Gastrocnemius medialis (tissue), 4 donors: ENCODE results near the gene RAD18. TPM values are rescaled to one million over a fixed set of nuclear protein-coding genes. Genes with fewer than 3 reads are reported as not detected.

Experiments used
- ATAC-seq, 2 donors: fragments of 150-250 bp; one replicate each; pipeline ENCODE4 v1.9.1; 2016
- DNase-seq, 2 donors: peaks; one replicate each; pipeline ENCODE4 v3.0.0-alpha.2; 2019
- H3K27ac ChIP-seq, 4 donors: fragments of 200-600 bp; sonication (generic); 1 replicate in 1 of 4; 2 replicates in 3 of 4; pipeline ENCODE4 v1.5.1; 2016 to 2018; ENCODE audit warnings: mild to moderate bottlenecking in 2 of 4, moderate library complexity in 1 of 4
- H3K27me3 ChIP-seq, 3 donors: fragments of 200-600 bp; sonication (generic) in 2 of 3; 1 replicate in 1 of 3; 2 replicates in 2 of 3; pipeline versions ENCODE4 v1.5.1 to v1.6.0; 2016 to 2019; ENCODE audit warnings: mild to moderate bottlenecking in 1 of 3, moderate library complexity in 1 of 3
- H3K36me3 ChIP-seq, 2 donors: fragments of 200-600 bp; sonication (generic) in 1 of 2; one replicate each; pipeline ENCODE4 v1.5.1; 2017 to 2018
- H3K4me1 ChIP-seq, 2 donors: fragments of 200-600 bp; sonication (generic) in 1 of 2; one replicate each; pipeline ENCODE4 v1.5.1; 2016 to 2017; ENCODE audit warnings: mild to moderate bottlenecking in 2 of 2
- H3K4me3 ChIP-seq, 4 donors: fragments of 200-600 bp; sonication (generic) in 3 of 4; 1 replicate in 1 of 4; 2 replicates in 3 of 4; pipeline ENCODE4 v1.5.1; 2016 to 2019; ENCODE audit warnings: mild to moderate bottlenecking in 2 of 4
- H3K9me3 ChIP-seq, 3 donors: fragments of 200-600 bp; sonication (generic) in 2 of 3; 1 replicate in 1 of 3; 2 replicates in 2 of 3; pipeline ENCODE4 v1.5.1; 2016 to 2019
- CTCF ChIP-seq, 5 experiments: fragments of 450-650 bp in 3 of 5; fragments of 200-600 bp in 2 of 5; sonication (generic) in 2 of 5; IDR thresholded peaks in 4 of 5; conservative IDR thresholded peaks in 1 of 5; 1 replicate in 4 of 5; 2 replicates in 1 of 5; pipeline ENCODE4 v1.5.1; 2016 to 2019; ENCODE audit warnings: antibody characterized with exemption in 5 of 5, mild to moderate bottlenecking in 3 of 5, moderate library complexity in 3 of 5
- POLR2A ChIP-seq, 2 donors: fragments of 450-650 bp; IDR thresholded peaks; one replicate each; pipeline ENCODE4 v1.6.1; 2017; ENCODE audit warnings: antibody characterized with exemption in 2 of 2, mild to moderate bottlenecking in 2 of 2, moderate library complexity in 2 of 2
- in situ Hi-C, 4 donors: fragments of 200-750 bp; cut with MboI; loops; one replicate each; pipeline versions ENCODE4 v1.15.0 to v1.8.0; 2017; ENCODE audit warnings: low sequenced_read_pairs in 4 of 4
- intact Hi-C: fragments of 100-400 bp; cut with DNase I; formaldehyde crosslinking; loops from one replicate; pipeline ENCODE4 v1.15.1; 2023; ENCODE audit warnings: low total_unique reads
- total RNA-seq, 4 donors: library from RNA; depleted of rRNA; stranded (reverse); fragments of >200 nt; gene quantifications; one replicate each; pipeline versions ENCODE4 v1.1.0 to v1.2.3, GENCODE V29; 2016

The RAD18 gene
- 1 to 10 TPM; 1.8 to 5.8 (median 2.3) TPM for total RNA-seq

GRCh38 chr3:8963137-8963853 is at the start of gene RAD18:
RAD18 (minus strand) TSS chr3:8963472; CDS start chr3:8963385, 87 bp downstream.
- Histone ChIP-seq H3K27me3 (no peaks in the 10 kb centered on the region), H3K36me3 (peaks cover 0 to under 1% of the 10 kb centered on the region in 2 donors), H3K27ac (peak within 1 kb of the TSS; percentile 76 to 89 (median 81)), H3K9me3 (no peaks in the 10 kb centered on the region), H3K4me1 (peaks cover 7 to 9% of the 10 kb centered on the region in 2 donors), H3K4me3 (peak within 1 kb of the TSS; percentile 82 to 89 (median 88))
- intact Hi-C loops (loop anchor here (5.0 to 10.0 kb wide), 2 partner anchors 289 to 682 kb away; partner anchors contain the start of gene MTMR14), in situ Hi-C loops (no loop called here)
- ATAC-seq (peak; percentile 98 to 99), DNase-seq (peak; percentile 63 to 86)
- TF ChIP-seq POLR2A (IDR thresholded peaks at IDR 0.05) (no peak), CTCF (IDR thresholded peaks at IDR 0.05 in 4 of 5, conservative IDR thresholded peaks at IDR 0.05 in 1 of 5) (no peak)

DNA sequence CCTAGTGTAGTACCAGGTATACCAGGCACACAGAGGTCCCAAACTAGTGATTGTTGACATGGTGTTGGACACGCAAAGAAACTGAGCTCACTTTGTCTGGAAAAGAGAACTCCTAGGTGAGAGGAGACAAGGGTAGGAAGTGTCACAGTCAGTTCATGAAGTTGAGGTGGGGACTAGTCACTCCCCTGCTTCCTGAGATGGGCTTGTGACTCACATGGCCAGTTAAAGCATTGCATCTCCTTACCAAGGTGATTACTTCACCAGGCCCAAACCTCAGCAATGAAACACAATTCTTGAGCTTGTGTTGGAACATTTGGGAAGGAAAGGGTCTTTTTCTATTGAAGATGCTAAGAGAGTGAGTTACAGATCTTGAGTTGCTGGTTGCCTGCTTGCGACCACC is 49.2 kb upstream of the RAD18 start:
- intact Hi-C loops (no loop called here), in situ Hi-C loops (no loop called here)
- Histone ChIP-seq H3K9me3 (no peaks in the 10 kb centered on the region), H3K36me3 (no peaks in the 10 kb centered on the region), H3K4me1 (no peaks in the 10 kb centered on the region), H3K27me3 (no peaks in the 10 kb centered on the region), H3K4me3 (no peak overlapping the region), H3K27ac (no peak overlapping the region)
- DNase-seq (no peak), ATAC-seq (no peak)
- TF ChIP-seq POLR2A (IDR thresholded peaks at IDR 0.05): no peak
- TF ChIP-seq CTCF (IDR thresholded peaks at IDR 0.05 in 4 of 5, conservative IDR thresholded peaks at IDR 0.05 in 1 of 5): no peak

GRCh38 chr3:9009976-9010545 is 46.8 kb upstream of the RAD18 start:
- in situ Hi-C loops: no loop called here
- H3K36me3 ChIP-seq: no peaks in the 10 kb centered on the region

DNA sequence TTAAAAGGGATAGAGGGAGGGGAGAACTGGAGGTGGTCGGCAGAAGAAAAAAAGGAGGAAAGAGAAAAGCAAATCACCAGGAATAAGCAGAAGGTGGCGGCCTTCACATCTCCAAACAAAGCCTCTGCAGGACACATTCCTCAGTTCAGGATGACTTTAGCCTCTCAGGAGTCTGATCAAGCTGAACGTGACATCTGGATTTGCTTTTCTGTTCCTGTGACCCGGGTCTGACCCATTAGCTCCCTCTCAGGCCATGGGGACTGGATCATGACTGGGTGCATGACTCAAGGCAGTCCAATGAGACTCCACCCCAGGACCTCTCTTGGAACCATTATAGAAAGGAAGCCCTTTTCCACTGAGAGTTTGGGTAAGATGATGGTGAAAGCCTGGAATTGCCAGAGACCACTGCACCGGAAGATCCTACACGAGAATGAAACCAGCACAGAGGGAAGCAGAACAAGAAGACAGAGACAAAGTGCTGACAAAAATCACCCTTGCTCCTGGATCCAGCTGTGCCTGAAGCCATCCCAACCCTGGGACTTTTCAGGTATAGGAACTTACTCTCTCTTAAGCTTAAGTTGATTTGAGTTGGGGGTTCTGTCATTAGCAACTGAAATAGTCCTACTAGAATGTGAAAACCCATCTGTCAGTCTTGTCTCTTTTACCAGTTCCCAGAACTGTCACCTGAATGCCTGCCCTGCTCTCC is 45.4 kb upstream of the RAD18 start:
- Histone ChIP-seq H3K4me3 (no peak overlapping the region), H3K36me3 (no peaks in the 10 kb centered on the region), H3K27ac (no peak overlapping the region), H3K4me1 (no peaks in the 10 kb centered on the region), H3K27me3 (no peaks in the 10 kb centered on the region), H3K9me3 (no peaks in the 10 kb centered on the region)
- intact Hi-C loops (no loop called here), in situ Hi-C loops (no loop called here)
- ATAC-seq (no peak), DNase-seq (no peak)
- TF ChIP-seq CTCF (IDR thresholded peaks at IDR 0.05 in 4 of 5, conservative IDR thresholded peaks at IDR 0.05 in 1 of 5) (no peak), POLR2A (IDR thresholded peaks at IDR 0.05) (no peak)

More at GRCh38 chr3:9009976-9010545, 46.8 kb upstream of the RAD18 start:
- Histone ChIP-seq H3K27me3 (no peaks in the 10 kb centered on the region), H3K4me3 (no peak overlapping the region), H3K4me1 (no peaks in the 10 kb centered on the region), H3K27ac (no peak overlapping the region), H3K9me3 (no peaks in the 10 kb centered on the region)
- DNase-seq (no peak), ATAC-seq (no peak)
- intact Hi-C loops: no loop called here
- TF ChIP-seq CTCF (IDR thresholded peaks at IDR 0.05 in 4 of 5, conservative IDR thresholded peaks at IDR 0.05 in 1 of 5): no peak
